OCI-LY1 (cell line): ENCODE data around the gene EIF1AD.

Experiments used
- H2AFZ ChIP-seq: fragments of 200-600 bp; sonication (generic), shearing (Covaris generic); 2 replicates; pipeline ENCODE4 v1.6.0; 2014; ENCODE audit warnings: antibody characterized with exemption, mild to moderate bottlenecking, low read length
- H3F3A ChIP-seq: fragments of 200-600 bp; sonication (generic), shearing (Covaris generic); 2 replicates; pipeline ENCODE4 v1.6.0; 2014; ENCODE audit warnings: mild to moderate bottlenecking, antibody characterized with exemption, low read length, moderate library complexity; ENCODE audit not compliant: insufficient read depth
- H3K27ac ChIP-seq: fragments of 200-600 bp; sonication (generic); 2 replicates; pipeline ENCODE4 v1.5.1; 2014; ENCODE audit warnings: low read length, mixed run types, mild to moderate bottlenecking, low read depth; ENCODE audit not compliant: poor library complexity, severe bottlenecking
- H3K27me3 ChIP-seq: fragments of 200-600 bp; sonication (generic); 2 replicates; pipeline ENCODE4 v1.6.0; 2014; ENCODE audit warnings: antibody characterized with exemption, mild to moderate bottlenecking, low read length, moderate library complexity; ENCODE audit not compliant: insufficient read depth
- H3K36me3 ChIP-seq: fragments of 200-600 bp; sonication (generic); 2 replicates; pipeline ENCODE4 v1.6.1; 2014; ENCODE audit warnings: mild to moderate bottlenecking, antibody characterized with exemption, low read length, moderate library complexity, mixed read lengths; ENCODE audit not compliant: insufficient read depth
- H3K4me1 ChIP-seq: fragments of 200-600 bp; sonication (generic); 2 replicates; pipeline ENCODE4 v1.5.1; 2014; ENCODE audit warnings: mild to moderate bottlenecking, low read length, moderate library complexity; ENCODE audit not compliant: insufficient read depth, severe bottlenecking
- H3K4me2 ChIP-seq: fragments of 200-600 bp; sonication (generic), shearing (Covaris generic); 2 replicates; pipeline ENCODE4 v1.6.1; 2014; ENCODE audit warnings: low read length
- H3K4me3 ChIP-seq: fragments of 200-600 bp; sonication (generic); 2 replicates; pipeline ENCODE4 v1.5.1; 2014; ENCODE audit warnings: low read length, low read depth, mild to moderate bottlenecking, mixed read lengths; ENCODE audit not compliant: poor library complexity, severe bottlenecking
- H3K79me2 ChIP-seq: fragments of 200-600 bp; shearing (Covaris generic); 2 replicates; pipeline ENCODE4 v1.6.1; 2016; ENCODE audit warnings: mixed run types, low read length, mixed read lengths; ENCODE audit not compliant: insufficient read depth
- H3K9ac ChIP-seq: fragments of 200-600 bp; sonication (generic), shearing (Covaris generic); 2 replicates; pipeline ENCODE4 v1.6.1; 2014; ENCODE audit warnings: mild to moderate bottlenecking, low read length, mixed read lengths
- H3K9me2 ChIP-seq: fragments of 200-600 bp; sonication (generic), shearing (Covaris generic); 2 replicates; pipeline ENCODE4 v1.6.1; 2014; ENCODE audit warnings: low read depth, mild to moderate bottlenecking, low read length, mixed read lengths
- H3K9me3 ChIP-seq: fragments of 200-600 bp; shearing (Covaris generic); 2 replicates; pipeline ENCODE4 v1.6.1; 2014; ENCODE audit warnings: low read length, mixed read lengths
- H4K20me1 ChIP-seq: fragments of 200-600 bp; sonication (generic), shearing (Covaris generic); 2 replicates; pipeline ENCODE4 v1.6.0; 2016; ENCODE audit warnings: mild to moderate bottlenecking, low read length; ENCODE audit not compliant: insufficient read depth
- EZH2 ChIP-seq: fragments of 200-600 bp; sonication (generic), shearing (Covaris generic); IDR thresholded peaks from 2 replicates; pipeline ENCODE4 v1.8.0; 2017; ENCODE audit warnings: borderline replicate concordance, mixed run types, mild to moderate bottlenecking, antibody characterized with exemption, low read length, moderate library complexity, mixed read lengths
- TF ChIP-seq, protein P1 (sequence below): fragments of 200-600 bp; sonication (generic), shearing (Covaris generic); IDR thresholded peaks from 2 replicates; pipeline ENCODE4 v1.5.1; 2017; ENCODE audit warnings: mild to moderate bottlenecking, antibody characterized with exemption, low read length, moderate library complexity, mixed read lengths

EIF1AD gene

GRCh38 chr11:65958774-65959420, 43.1 kb downstream of the EIF1AD start:
- TF ChIP-seq, protein P1, sequence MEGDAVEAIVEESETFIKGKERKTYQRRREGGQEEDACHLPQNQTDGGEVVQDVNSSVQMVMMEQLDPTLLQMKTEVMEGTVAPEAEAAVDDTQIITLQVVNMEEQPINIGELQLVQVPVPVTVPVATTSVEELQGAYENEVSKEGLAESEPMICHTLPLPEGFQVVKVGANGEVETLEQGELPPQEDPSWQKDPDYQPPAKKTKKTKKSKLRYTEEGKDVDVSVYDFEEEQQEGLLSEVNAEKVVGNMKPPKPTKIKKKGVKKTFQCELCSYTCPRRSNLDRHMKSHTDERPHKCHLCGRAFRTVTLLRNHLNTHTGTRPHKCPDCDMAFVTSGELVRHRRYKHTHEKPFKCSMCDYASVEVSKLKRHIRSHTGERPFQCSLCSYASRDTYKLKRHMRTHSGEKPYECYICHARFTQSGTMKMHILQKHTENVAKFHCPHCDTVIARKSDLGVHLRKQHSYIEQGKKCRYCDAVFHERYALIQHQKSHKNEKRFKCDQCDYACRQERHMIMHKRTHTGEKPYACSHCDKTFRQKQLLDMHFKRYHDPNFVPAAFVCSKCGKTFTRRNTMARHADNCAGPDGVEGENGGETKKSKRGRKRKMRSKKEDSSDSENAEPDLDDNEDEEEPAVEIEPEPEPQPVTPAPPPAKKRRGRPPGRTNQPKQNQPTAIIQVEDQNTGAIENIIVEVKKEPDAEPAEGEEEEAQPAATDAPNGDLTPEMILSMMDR = no peak
- no peak for TF ChIP-seq EZH2
- Histone ChIP-seq H3K9me2 (no peaks in the 10 kb centered on the region), H2AFZ (no peak overlapping the region), H3K9me3 (no peaks in the 10 kb centered on the region), H3K4me1 (peaks cover 33% of the 10 kb centered on the region), H3K4me3 (no peak overlapping the region), H3K79me2 (peaks cover 13% of the 10 kb centered on the region), H4K20me1 (no peaks in the 10 kb centered on the region), H3F3A (no peaks in the 10 kb centered on the region; the same call in 1 of the 2 replicates), H3K9ac (no peak overlapping the region), H3K27ac (no peak overlapping the region), H3K36me3 (peaks cover 2% of the 10 kb centered on the region; the same call in 1 of the 2 replicates), H3K27me3 (no peaks in the 10 kb centered on the region), H3K4me2 (no peak overlapping the region)

- Histone ChIP-seq H2AFZ (no peak overlapping the region), H3K9me2 (no peaks in the 10 kb centered on the region), H3K79me2 (peaks cover 13% of the 10 kb centered on the region), H3K4me1 (peaks cover 27% of the 10 kb centered on the region), H3K4me3 (no peak overlapping the region), H3K9me3 (no peaks in the 10 kb centered on the region), H3K36me3 (no peaks in the 10 kb centered on the region), H4K20me1 (no peaks in the 10 kb centered on the region), H3K4me2 (no peak overlapping the region), H3F3A (no peaks in the 10 kb centered on the region; the same call in 1 of the 2 replicates), H3K9ac (no peak overlapping the region), H3K27ac (no peak overlapping the region), H3K27me3 (no peaks in the 10 kb centered on the region)
- TF ChIP-seq EZH2 = no peak
- TF ChIP-seq, protein P1 = no peak
Measured at GRCh38 chr11:65958291-65958690, 43.7 kb downstream of the EIF1AD start.

- Histone ChIP-seq H3F3A (no peaks in the 10 kb centered on the region), H3K36me3 (no peaks in the 10 kb centered on the region), H2AFZ (no peak overlapping the region), H3K4me2 (no peak overlapping the region; the same call in 1 of the 2 replicates), H3K79me2 (no peaks in the 10 kb centered on the region), H3K4me3 (no peak overlapping the region), H3K27ac (no peak overlapping the region), H3K27me3 (no peaks in the 10 kb centered on the region), H3K9me2 (no peaks in the 10 kb centered on the region), H4K20me1 (no peaks in the 10 kb centered on the region), H3K9me3 (no peaks in the 10 kb centered on the region), H3K9ac (no peak overlapping the region), H3K4me1 (peaks cover 8% of the 10 kb centered on the region)
- TF ChIP-seq, protein P1 = no peak
- TF ChIP-seq EZH2 = no peak
Measured at GRCh38 chr11:65954771-65955170, 47.2 kb downstream of the EIF1AD start.
